PC-9 (cell line): ENCODE measurements around the gene USP21.
"Not testable (repeated sequence)": the region's sequence is repeated elsewhere in the genome, so short reads cannot be mapped to it uniquely, and the experiment has no call there.

Experiments used
- EZH2 ChIP-seq: fragments of 200-600 bp; sonication (generic); IDR thresholded peaks from 2 replicates; pipeline ENCODE4 v1.8.0; 2017; ENCODE audit warnings: antibody characterized with exemption, low read depth
- TF ChIP-seq, protein P1 (sequence below): fragments of 200-600 bp; sonication (generic); conservative IDR thresholded peaks from 2 replicates; pipeline ENCODE4 v1.6.1; 2017; ENCODE audit warnings: mixed run types, antibody characterized with exemption, mild to moderate bottlenecking, moderate library complexity

DNA sequence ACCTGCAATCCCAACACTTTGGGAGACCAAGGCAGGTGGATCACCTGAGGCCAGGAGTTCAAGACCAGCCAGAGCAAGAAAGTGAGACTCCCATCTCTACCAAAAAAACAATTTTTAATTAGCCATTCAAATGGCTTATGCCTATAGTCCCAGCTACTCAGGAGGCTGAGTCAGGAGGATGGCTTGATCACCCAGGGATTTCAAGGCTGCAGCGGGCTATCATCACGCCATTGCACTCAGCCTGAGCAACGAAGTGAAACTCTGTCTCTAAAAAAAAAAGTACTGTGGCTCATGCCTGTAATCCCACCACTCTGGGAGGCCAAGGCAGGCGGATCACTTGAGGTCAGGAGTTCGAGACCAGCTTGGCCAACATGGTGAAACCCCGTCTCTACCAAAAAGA lies 43.3 kb upstream of the USP21 start:
- TF ChIP-seq, protein P1, sequence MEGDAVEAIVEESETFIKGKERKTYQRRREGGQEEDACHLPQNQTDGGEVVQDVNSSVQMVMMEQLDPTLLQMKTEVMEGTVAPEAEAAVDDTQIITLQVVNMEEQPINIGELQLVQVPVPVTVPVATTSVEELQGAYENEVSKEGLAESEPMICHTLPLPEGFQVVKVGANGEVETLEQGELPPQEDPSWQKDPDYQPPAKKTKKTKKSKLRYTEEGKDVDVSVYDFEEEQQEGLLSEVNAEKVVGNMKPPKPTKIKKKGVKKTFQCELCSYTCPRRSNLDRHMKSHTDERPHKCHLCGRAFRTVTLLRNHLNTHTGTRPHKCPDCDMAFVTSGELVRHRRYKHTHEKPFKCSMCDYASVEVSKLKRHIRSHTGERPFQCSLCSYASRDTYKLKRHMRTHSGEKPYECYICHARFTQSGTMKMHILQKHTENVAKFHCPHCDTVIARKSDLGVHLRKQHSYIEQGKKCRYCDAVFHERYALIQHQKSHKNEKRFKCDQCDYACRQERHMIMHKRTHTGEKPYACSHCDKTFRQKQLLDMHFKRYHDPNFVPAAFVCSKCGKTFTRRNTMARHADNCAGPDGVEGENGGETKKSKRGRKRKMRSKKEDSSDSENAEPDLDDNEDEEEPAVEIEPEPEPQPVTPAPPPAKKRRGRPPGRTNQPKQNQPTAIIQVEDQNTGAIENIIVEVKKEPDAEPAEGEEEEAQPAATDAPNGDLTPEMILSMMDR: not testable (repeated sequence)
- TF ChIP-seq EZH2: not testable (repeated sequence)
